Fibroblast of peridontal ligament (primary cell): ENCODE measurements around the gene CCDC77.

ENCODE experiments used
- DNase-seq: peaks from one replicate; pipeline ENCODE4 v3.0.0-alpha.2; 2010; ENCODE audit errors: extremely low read depth

CCDC77 gene

GRCh38 chr12:480831-481816 is 79.7 kb downstream of the CCDC77 start:
- DNase-seq = no peak

DNA sequence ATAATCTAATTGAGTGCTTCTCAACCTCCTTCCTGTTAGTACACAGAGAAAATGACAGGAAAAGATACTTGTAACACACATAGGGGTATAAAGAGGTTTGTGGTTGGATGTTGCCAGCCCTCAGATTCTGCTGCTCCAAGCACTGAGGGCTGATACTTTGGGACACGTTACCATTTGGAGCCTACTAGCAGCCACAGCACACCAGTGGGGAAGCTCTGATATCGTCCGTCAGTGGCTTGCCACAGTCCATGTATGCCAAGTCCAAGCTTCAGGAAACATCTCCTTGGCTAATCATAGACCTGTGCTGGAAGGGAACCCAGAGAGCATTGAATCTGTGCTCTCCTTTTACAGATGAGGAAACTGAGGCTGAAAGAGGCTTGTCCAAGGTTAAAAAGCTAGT is 80.6 kb downstream of the CCDC77 start:
- DNase-seq = no peak

- no peak for DNase-seq
These were observed 82.7 kb downstream of the CCDC77 start for GRCh38 chr12:484096-484495.

- no peak for DNase-seq
These were observed 88.8 kb downstream of the CCDC77 start for GRCh38 chr12:490260-490659.
